ENCODE results near the gene COPS7B. TPM values are rescaled to one million over a fixed set of nuclear protein-coding genes. Genes with fewer than 3 reads are reported as not detected.

The COPS7B gene
- total RNA-seq, 4 donors from 2014 or later, result 28.8 to 45.1 (median 37.1) TPM

- H3K27ac ChIP-seq, result no peak overlapping the region
- TF ChIP-seq, protein P1, sequence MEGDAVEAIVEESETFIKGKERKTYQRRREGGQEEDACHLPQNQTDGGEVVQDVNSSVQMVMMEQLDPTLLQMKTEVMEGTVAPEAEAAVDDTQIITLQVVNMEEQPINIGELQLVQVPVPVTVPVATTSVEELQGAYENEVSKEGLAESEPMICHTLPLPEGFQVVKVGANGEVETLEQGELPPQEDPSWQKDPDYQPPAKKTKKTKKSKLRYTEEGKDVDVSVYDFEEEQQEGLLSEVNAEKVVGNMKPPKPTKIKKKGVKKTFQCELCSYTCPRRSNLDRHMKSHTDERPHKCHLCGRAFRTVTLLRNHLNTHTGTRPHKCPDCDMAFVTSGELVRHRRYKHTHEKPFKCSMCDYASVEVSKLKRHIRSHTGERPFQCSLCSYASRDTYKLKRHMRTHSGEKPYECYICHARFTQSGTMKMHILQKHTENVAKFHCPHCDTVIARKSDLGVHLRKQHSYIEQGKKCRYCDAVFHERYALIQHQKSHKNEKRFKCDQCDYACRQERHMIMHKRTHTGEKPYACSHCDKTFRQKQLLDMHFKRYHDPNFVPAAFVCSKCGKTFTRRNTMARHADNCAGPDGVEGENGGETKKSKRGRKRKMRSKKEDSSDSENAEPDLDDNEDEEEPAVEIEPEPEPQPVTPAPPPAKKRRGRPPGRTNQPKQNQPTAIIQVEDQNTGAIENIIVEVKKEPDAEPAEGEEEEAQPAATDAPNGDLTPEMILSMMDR (IDR thresholded peaks at IDR 0.05), result no peak
- no peak for TF ChIP-seq POLR2A (IDR thresholded peaks at IDR 0.05)
- H3K4me1 ChIP-seq, result peaks cover 5 to 8% of the 10 kb centered on the region in 2 donors
- H3K27me3 ChIP-seq, result no peaks in the 10 kb centered on the region
- intact Hi-C loops (cut with DNase I), result no loop called here
- DNase-seq, result no peak
- H3K9me3 ChIP-seq, result no peaks in the 10 kb centered on the region
- no peak overlapping the region for H3K4me3 ChIP-seq (replicated peaks in 1 of 3)
- WGBS, 2 donors, result 92 to 96% methylated on average over 3 of the region's 3 CpGs
- peaks cover 12 to 36% of the 10 kb centered on the region in 2 donors for H3K36me3 ChIP-seq
Observed at GRCh38 chr2:231794383-231794782, 8.1 kb downstream of the COPS7B start.

- Histone ChIP-seq H3K27ac (peak overlapping the region in 2 of 3 donors; percentile 24 to 36), H3K4me1 (peaks cover 5 to 8% of the 10 kb centered on the region in 2 donors), H3K4me3 (replicated peaks in 1 of 3) (no peak overlapping the region), H3K36me3 (peaks cover 12 to 38% of the 10 kb centered on the region in 2 donors), H3K9me3 (no peaks in the 10 kb centered on the region), H3K27me3 (no peaks in the 10 kb centered on the region)
- WGBS, 2 donors, result 88 to 97% methylated on average over 9 of the region's 9 CpGs
- peak; percentile 68 to 71 for DNase-seq
- intact Hi-C loops (cut with DNase I), result no loop called here
- TF ChIP-seq POLR2A (IDR thresholded peaks at IDR 0.05), result no peak
- TF ChIP-seq, protein P1 (IDR thresholded peaks at IDR 0.05), result peak in 5 of 6 experiments; percentile 22 to 56 (median 35)
Observed at GRCh38 chr2:231795525-231796327, 9.5 kb downstream of the COPS7B start.

- TF ChIP-seq, protein P1 (IDR thresholded peaks at IDR 0.05), result peak in 3 of 6 experiments; percentile 29 to 61 (median 31)
- TF ChIP-seq POLR2A (IDR thresholded peaks at IDR 0.05), result no peak
- H3K4me1 ChIP-seq, result peaks cover under 1 to 2% of the 10 kb centered on the region in 2 donors
- H3K4me3 ChIP-seq (replicated peaks in 1 of 3), result no peak overlapping the region
- WGBS, 2 donors, result 51 to 54% methylated on average over 6 of the region's 6 CpGs
- no peaks in the 10 kb centered on the region for H3K9me3 ChIP-seq
- DNase-seq, result peak; percentile 31 to 35
- peaks cover 25 to 36% of the 10 kb centered on the region in 2 donors for H3K36me3 ChIP-seq
- intact Hi-C loops (cut with DNase I), result no loop called here
- no peaks in the 10 kb centered on the region for H3K27me3 ChIP-seq
- H3K27ac ChIP-seq, result no peak overlapping the region
Observed at GRCh38 chr2:231800493-231801091, 14.3 kb downstream of the COPS7B start.

DNA sequence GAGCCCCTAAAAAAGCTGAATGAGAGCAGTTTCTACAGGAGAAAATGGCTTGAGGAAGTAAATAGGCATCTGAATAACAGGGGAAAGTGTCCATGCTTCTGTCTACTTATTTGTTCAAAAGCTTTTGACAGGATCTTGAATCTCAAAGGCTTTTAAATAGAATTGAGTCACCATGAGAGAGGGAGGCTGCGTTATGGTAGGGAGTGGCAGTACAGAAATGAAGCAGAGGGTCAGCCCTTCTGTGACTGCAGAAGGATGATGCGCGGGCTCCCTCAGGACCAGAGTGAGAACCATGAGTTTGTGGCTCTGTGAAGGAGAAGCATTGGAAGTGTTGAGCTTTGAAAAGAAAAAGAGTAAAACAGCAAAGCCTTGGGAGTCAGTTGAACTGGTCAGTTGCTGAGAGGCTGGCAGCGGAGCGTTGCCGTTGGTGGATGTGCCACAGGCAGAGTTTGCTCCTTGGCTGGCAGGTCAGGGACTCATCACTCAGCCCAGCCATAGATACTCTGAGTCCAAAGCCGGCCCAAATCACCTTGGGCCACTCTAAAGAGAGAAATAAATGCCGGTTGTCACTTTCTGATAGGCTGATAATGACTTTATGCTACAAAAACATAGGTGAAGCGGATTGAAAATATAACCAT lies 17.4 kb downstream of the COPS7B start:
- no peak overlapping the region for H3K4me3 ChIP-seq (replicated peaks in 1 of 3)
- H3K9me3 ChIP-seq, result no peaks in the 10 kb centered on the region
- 92 to 95% methylated on average over 9 of the region's 9 CpGs for WGBS, 2 donors
- H3K27me3 ChIP-seq, result no peaks in the 10 kb centered on the region
- peaks cover 35 to 41% of the 10 kb centered on the region in 2 donors for H3K36me3 ChIP-seq
- no peak overlapping the region for H3K27ac ChIP-seq
- intact Hi-C loops (cut with DNase I), result no loop called here
- no peak for TF ChIP-seq POLR2A (IDR thresholded peaks at IDR 0.05)
- TF ChIP-seq, protein P1 (IDR thresholded peaks at IDR 0.05), result no peak
- no peaks in the 10 kb centered on the region for H3K4me1 ChIP-seq
- no peak for DNase-seq
